ENCODE measurements around the gene ATP9A.

DNA sequence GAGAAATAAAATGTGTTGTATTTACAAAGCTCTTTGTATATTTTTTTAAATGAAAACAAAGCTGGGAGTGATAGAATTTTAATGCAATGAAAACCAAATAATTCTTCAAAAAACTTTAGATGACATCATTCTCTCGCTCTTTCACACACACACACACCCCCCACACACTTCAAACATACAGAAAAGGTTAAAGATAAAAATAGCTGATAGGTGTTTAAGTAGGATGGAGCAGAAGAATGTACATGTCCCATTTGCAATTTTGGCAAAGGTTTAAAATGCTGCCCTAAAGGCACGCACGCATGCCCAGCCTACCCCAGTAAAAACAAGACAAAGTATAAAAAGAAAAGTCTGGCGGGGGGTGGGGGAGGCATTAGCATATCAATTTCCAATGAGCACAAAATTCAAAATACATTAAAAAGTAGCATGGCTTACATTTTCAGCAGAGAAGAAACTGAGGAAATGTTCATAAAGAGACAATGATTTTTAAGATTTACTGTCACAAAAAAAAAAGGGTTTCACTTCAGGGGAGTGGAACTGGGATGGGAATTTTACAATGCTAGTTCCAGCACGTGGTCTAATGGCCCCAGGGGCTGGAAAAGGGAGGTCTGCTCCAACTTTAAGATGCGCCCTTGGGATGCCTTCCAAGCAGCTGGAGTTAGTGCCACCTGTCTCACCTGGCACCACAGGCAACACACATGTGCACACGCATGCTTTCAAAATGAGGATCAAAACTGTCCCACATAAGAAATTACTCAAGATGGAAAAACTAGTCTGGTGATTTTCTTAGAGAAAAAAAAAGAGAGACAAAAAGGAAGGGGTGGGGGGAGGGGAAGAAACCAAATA is 170.6 kb downstream of the ATP9A start:
- no peak for TF ChIP-seq POLR2A (IDR thresholded peaks at IDR 0.05; ENCODE audit: extremely low read depth, insufficient read length)
- TF ChIP-seq, protein P1, sequence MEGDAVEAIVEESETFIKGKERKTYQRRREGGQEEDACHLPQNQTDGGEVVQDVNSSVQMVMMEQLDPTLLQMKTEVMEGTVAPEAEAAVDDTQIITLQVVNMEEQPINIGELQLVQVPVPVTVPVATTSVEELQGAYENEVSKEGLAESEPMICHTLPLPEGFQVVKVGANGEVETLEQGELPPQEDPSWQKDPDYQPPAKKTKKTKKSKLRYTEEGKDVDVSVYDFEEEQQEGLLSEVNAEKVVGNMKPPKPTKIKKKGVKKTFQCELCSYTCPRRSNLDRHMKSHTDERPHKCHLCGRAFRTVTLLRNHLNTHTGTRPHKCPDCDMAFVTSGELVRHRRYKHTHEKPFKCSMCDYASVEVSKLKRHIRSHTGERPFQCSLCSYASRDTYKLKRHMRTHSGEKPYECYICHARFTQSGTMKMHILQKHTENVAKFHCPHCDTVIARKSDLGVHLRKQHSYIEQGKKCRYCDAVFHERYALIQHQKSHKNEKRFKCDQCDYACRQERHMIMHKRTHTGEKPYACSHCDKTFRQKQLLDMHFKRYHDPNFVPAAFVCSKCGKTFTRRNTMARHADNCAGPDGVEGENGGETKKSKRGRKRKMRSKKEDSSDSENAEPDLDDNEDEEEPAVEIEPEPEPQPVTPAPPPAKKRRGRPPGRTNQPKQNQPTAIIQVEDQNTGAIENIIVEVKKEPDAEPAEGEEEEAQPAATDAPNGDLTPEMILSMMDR (IDR thresholded peaks at IDR 0.05; ENCODE audit: low read depth, low read length) = no peak
